NCI-H226 (cell line): ENCODE data around the gene AFF3.

Source experiments
- DNase-seq: peaks from one replicate; pipeline ENCODE4 v3.0.0-alpha.2; 2015

The AFF3 gene

DNA sequence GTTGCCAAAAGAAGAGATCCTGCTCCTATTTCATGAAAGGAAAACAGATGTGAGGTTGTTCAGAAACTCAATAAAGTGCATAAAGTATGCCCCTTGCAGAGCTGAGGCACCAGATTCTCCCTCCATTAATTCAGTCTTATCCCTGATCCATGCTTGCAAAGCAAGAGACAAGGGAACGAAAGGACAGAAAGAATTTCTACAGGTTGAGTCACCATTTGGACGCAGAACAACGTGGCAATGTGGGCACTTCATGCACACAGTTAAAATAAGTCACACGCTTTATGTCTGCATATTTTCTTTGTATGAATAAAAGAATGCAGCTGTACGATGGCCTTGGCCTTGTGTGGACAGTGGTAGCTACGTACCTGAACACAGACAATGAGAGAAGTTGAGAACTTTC, 330.8 kb downstream of the AFF3 start:
- DNase-seq: no peak

GRCh38 chr2:99810225-99810624, 332.2 kb downstream of the AFF3 start:
- no peak for DNase-seq

DNA sequence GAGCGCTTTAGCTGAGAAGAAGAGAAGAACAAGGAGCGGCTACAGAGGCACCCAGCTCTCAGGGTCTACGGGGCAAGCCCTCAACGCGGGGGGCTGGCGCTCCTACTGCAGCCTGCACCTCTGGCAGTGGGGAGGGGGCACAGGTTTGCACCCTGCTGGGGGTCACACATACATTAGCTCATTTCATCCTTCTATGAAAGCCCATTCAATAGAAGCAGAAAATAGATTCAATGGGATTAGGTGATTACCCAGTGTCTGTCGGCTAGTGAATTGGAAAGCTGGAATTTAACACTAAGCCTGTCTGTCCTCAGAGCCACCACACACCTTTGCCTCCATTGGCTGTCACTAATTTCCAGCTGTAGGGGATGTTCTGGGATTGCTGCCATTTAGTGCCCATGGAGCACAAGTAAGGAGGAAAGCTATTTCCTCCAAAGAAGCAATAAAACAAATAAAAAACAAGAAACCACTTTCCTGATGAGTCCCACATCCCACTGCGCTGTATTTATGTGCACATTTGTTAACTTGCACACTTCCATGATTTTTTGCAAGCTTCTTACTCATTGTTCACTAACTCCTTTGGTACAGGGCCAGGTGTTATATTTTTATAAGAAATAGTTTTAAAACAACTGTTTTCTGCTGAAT, 333.0 kb downstream of the AFF3 start:
- DNase-seq: no peak

DNA sequence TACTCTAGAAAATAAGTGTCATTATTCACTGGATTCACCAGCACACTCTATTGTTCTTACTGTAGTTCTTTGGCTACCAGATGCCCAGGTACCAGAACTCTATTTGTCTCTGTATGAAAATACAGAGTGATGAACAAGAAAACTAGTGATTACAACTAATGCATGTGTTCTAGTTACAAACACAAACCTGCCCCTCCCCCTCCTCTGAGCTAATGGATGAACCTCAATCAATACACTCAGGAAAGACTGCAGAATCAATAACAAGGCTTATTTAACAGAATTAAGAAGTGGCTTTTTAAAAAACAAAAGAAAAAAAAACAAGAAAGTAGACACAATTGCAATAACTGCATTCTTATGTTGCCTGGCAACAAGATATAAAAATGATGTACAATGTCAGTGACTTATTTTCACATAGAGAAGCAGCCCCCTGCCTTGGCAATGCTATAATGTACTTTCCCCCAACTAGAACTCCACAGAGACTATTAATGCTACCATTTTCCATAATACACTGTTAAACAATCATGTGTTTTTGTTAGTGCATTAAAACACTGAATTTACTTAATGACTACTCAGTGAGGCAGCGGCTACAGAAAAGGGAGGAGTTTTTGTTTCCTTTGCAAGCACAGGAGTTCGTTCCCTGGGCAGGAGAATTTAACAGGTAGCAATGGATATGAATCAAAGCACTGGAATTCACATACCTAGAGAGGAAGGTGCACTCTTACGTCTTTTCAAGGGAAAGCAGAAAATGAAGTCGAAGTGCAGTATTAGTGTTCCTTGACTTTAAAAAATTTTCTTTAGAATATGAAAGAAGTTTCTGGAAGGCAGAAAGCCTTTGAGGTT, 333.8 kb downstream of the AFF3 start:
- no peak for DNase-seq

GRCh38 chr2:99806758-99807157, 335.6 kb downstream of the AFF3 start:
- DNase-seq: peak; percentile 58

DNA sequence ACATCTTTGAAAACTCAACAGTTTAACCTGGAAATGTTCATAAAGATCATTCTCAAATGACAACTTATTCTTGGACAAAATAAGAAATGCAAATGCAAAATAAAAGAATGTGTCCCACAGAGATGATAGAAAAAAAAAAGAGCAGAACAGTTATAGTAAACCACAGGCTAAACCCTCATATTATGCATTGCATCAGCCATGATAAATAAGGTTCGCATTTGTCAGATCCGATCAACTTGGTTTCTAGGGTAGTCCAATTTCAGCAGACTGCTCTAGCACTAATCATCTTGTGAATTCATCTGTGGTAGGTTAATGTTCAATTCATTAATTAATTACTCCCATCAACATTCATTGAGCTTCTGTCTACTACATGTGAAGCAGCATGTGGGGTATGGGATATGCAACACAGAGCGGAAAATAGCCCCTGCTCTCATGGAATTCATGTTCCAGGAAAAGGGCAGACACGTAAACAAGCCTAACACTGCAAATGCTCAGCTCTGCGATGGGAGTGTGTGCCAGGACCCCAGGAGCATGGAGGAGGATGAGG, 336.4 kb downstream of the AFF3 start:
- no peak for DNase-seq

DNA sequence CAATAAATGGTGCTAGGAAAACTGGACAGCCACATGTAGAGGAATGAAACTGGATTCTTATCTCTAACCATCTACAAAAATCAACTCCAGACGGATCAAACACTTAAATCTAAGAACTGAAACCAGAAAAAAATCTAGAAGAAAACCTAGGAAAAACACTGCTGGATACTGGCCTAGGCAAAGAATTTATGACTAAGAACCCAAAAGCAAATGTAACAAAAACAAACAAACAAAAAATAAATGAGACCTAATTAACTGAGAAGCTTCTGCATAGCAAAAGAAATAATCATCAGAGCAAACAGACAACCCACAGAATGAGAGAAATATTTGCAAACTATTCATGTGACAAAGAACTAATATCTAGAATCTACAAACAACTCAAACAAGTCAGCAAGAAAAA, 338.5 kb downstream of the AFF3 start:
- no peak for DNase-seq

DNA sequence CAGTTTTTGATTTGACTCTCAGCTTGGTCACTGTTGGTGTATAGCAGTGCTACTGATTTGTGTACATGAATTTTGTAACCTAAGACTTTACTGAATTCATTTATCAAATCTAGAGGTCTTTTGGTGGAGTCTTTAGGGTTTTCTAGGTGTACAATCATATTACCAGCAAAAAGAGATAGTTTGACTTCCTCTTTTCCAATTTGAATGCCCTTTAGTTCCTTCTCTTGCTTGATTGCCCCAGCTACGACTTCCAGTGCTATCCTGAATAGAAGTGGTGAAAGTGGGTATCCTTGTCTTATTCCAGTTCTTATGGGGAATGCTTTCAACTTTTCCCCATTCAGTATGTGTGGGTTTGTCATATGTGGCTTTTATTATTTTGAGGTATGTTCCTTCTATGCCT, 339.7 kb downstream of the AFF3 start:
- DNase-seq: no peak

DNA sequence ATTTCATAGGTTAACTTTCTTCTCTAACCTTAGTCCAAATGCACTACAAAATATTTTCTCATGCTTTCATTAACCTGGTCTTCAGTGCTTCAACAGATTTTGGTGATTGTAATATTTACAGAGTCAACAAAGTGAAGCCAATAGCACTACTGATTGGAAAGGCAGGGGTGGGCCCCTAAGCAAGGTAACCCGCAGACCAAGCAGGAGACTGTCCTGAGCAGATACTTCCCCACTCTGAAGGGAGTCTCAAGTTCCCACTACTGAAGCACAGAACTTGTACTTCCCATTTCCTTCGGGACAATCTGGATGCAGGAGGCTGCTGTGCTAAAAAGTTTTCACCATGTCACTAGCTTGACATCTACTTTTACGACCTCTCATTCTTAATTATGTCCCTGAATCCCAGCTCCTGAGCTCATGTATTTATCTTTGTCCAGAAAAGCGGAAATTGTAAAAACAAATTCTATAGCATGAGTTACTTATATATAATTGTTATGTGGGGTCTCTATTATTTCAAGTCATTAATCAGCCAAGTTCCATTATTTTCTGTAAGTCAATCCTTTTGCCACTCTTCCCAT, 341.0 kb downstream of the AFF3 start:
- no peak for DNase-seq

GRCh38 chr2:99797475-99797874, 344.9 kb downstream of the AFF3 start:
- no peak for DNase-seq

DNA sequence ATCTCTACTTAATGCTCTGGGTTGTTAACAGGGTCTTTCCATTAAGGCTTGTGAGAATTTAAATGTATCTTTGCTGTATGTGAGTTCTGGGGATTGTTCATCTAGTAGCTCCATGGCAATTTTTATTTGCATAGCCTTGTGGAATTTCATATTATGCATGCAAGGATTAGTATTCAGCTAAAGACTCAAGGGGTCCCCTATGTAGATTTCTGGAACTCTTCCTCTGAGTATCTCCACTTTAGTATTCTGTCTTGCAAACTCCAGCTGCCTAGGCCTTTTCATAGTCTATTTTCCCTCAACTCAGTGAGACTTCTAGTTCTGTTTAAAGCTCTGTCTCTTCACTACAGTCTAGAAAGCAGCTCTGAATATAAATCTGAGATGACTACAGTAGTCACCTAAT, 348.0 kb downstream of the AFF3 start:
- DNase-seq: no peak

- DNase-seq: no peak
Observed at GRCh38 chr2:99793022-99793421, 349.4 kb downstream of the AFF3 start.

DNA sequence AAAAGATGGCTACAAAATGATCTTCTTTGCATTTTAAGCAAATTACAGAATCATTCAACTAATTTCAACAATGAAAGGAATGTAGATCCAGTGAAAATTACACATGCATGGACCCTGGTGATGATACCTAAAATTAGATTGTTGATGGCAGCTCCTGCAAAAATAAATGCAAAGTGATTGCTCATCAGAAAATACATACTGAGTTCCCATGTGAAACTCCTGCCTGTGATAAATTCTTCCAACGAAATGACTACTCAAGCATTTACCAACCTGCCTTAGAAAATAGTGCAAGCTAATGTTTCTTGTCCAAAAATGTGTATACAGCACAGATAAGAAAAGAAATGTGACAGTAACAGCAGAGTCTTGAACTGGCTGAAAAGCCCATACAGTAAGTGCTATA, 352.5 kb downstream of the AFF3 start:
- no peak for DNase-seq

- no peak for DNase-seq
Observed at GRCh38 chr2:99787769-99788382, 354.5 kb downstream of the AFF3 start.

DNA sequence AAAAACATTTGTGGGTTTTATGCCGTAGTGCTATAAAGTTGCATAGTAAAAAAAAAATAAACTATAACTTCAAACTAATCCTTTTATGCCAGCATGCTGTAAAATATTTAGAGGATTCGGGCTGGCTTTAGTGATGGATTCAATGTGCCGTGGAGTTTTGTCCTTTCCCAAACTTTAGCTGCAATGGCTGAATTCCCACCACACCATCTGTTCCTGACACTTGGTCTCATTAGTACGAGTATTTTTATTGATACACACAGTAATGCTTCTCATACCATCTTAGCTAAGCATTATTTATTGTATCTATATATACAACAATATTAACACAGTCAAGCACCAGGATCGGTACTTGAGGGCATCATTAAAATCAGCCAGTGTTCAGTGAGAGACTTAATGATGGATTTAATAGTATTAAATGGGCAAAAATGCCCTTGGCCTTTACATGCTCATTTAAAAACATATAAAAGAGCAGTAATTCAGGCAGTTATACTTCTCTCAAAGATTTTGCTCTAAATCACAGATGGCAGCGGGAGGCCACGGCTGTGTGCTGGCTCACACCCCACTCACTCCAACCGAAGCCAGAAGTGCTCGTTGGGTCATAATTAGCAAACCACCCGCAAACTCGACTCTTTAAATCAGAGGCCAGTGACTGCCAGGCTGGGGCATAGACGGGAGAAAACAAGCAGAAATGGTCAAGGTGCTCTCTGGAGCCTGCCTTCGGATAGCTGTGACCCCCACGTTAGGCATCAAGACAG, 355.6 kb downstream of the AFF3 start:
- DNase-seq: no peak

DNA sequence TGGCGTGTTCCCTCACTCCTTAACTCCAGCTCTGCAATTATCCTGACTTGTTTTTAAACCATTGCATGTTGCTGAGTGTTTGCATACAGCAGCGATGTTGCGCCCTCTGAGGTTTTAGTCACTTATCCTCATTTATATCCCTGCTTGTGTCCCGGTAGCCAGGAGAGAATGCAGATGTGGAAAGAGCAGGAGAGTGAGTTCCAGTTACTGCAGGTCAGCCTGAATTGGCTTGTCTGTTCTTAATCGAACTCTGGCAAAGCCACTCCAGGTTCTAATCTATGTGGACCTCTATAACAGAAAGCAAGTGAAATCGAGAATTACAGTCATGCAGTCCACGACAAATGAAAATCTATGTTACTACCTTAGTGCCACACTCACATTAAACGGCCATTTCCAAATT, 357.4 kb downstream of the AFF3 start:
- no peak for DNase-seq

DNA sequence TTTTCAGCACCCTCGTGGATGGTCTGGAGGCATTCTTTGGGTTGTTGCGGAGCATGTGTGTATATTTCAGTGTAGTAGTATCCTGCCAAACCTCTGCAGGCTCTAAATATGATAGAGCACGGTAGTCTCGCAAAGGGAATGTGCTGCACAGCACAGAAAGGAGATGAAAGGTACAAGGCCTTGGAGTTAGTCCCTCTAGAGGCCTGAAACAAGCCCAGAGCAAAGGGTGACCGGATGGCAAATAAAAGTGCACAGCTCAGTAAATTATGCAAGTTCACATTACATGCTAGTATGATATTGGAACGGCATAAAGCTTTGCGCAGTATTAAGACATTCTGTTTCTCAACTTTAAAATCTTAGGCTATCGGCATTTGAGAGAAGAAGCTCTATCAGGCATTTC, 358.1 kb downstream of the AFF3 start:
- no peak for DNase-seq

DNA sequence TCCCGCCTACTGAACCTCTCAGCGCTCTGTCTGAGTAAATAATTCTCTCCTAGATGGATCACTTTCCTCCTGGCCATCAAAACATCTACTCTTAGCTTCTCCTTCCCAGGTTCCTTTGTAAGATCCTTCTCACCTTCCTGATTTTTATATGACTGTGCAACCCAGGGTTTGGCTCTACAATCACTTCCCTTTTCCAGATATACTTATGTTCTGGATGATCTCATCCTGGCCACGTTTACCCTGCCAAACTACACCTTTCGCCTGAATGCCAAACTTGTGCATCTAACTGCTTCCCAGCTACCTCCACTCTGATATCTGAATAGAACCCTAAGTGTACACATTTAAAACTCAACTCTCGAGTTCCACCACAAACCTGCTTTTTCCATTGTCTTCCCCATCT, 362.1 kb downstream of the AFF3 start:
- no peak for DNase-seq

DNA sequence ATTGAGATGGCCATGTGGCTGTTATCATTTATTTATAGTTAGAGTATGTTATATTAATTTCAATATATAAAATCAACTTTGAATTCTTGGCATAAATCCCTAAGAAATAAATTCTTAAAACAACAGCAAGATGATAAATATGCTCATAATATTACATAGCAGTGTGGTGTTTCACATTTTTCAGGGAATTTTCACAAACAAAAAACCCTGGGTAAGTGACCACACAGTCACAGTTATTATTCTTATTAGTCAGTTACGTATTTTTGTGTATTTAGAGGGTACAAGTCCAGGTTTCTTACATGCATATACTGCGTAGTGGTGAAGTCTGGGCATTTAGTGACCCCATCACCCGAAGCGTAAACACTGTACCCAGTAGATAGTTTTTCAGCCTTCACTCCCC, 363.1 kb downstream of the AFF3 start:
- DNase-seq: no peak

GRCh38 chr2:99777656-99778290, 364.6 kb downstream of the AFF3 start:
- DNase-seq: peak; percentile 16

GRCh38 chr2:99776906-99777646, 365.3 kb downstream of the AFF3 start:
- DNase-seq: no peak
